HL-60 (cell line): Measurements from ENCODE around the gene DUSP7.

Source experiments
- DNase-seq, 2 experiments: peaks; one replicate each; pipeline ENCODE4 v3.0.0-alpha.2; 2010 to 2020; ENCODE audit warnings: low read depth in 1 of 2, low spot score in 1 of 2
- H3K27ac ChIP-seq: fragments of 250-450 bp; sonication (Bioruptor Pico); replicated peaks from 2 replicates; pipeline ENCODE4 v1.5.1; 2020; ENCODE audit warnings: mild to moderate bottlenecking, moderate library complexity
- H3K27me3 ChIP-seq: fragments of 250-450 bp; sonication (Bioruptor Pico); 2 replicates; pipeline ENCODE4 v1.5.1; 2021; ENCODE audit warnings: mild to moderate bottlenecking, moderate library complexity; ENCODE audit not compliant: insufficient read depth, poor library complexity, severe bottlenecking
- H3K4me3 ChIP-seq: replicated peaks from 2 replicates; pipeline ENCODE4 v1.5.1; 2011; ENCODE audit warnings: mild to moderate bottlenecking, control low read depth, low read length; ENCODE audit not compliant: insufficient read depth
- CTCF ChIP-seq: IDR thresholded peaks from one replicate; pipeline ENCODE4 v1.5.1; 2011; ENCODE audit warnings: low read length, control low read depth, inconsistent platforms; ENCODE audit not compliant: insufficient read depth
- GABPA ChIP-seq: IDR thresholded peaks from 2 replicates; pipeline ENCODE4 v1.6.1; 2012; ENCODE audit warnings: low read depth
- POLR2AphosphoS5 ChIP-seq: IDR thresholded peaks from 2 replicates; pipeline ENCODE4 v1.6.1; 2012; ENCODE audit warnings: low read depth
- REST ChIP-seq: IDR thresholded peaks from 2 replicates; pipeline ENCODE4 v1.6.1; 2012; ENCODE audit warnings: low read depth; ENCODE audit not compliant: insufficient replicate concordance
- SPI1 ChIP-seq: IDR thresholded peaks from 2 replicates; pipeline ENCODE4 v1.6.1; 2012; ENCODE audit warnings: low read depth, mild to moderate bottlenecking, borderline replicate concordance

Gene DUSP7

GRCh38 chr3:52065264-52065756, 8.9 kb upstream of the DUSP7 start:
- no peak overlapping the region for H3K4me3 ChIP-seq
- no peak for TF ChIP-seq SPI1
- TF ChIP-seq CTCF = no peak
- no peak for TF ChIP-seq REST
- TF ChIP-seq POLR2AphosphoS5 = no peak
- TF ChIP-seq GABPA = no peak
- no peak overlapping the region for H3K27ac ChIP-seq

GRCh38 chr3:52064561-52064960, 8.2 kb upstream of the DUSP7 start:
- Histone ChIP-seq H3K27ac (no peak overlapping the region), H3K4me3 (no peak overlapping the region), H3K27me3 (no peaks in the 10 kb centered on the region)
- no peak for DNase-seq
- TF ChIP-seq GABPA (no peak), CTCF (no peak), POLR2AphosphoS5 (no peak), SPI1 (no peak), REST (no peak)

More at GRCh38 chr3:52065264-52065756, 8.9 kb upstream of the DUSP7 start:
- no peaks in the 10 kb centered on the region for H3K27me3 ChIP-seq
- no peak for DNase-seq

- TF ChIP-seq GABPA (no peak), POLR2AphosphoS5 (no peak), SPI1 (no peak), REST (no peak), CTCF (no peak)
Measured at GRCh38 chr3:52063026-52063723, 6.8 kb upstream of the DUSP7 start.

More at GRCh38 chr3:52063026-52063723, 6.8 kb upstream of the DUSP7 start:
- H3K27ac ChIP-seq = no peak overlapping the region
- H3K27me3 ChIP-seq = no peaks in the 10 kb centered on the region
- no peak overlapping the region for H3K4me3 ChIP-seq
- DNase-seq = no peak
